Measurements from ENCODE around the gene SMG7.

DNA sequence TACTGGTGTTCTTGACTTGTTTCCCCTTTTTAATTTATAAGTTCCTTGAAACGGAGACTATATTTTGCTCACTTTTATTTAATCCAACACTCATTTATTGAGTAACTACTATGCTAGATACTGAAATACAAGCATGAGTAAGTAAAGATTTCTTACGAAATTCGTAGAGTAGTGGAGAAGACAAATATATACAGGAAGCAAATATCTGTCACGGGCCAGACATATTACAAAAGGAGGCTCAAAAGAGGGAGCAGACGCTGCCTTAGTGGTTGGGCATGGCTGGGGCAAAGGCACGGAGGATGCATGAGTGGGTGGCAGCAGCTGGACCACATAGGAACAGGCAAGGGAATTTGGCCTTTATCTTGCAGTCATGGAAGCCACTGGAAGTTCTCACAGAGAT lies 111.2 kb downstream of the SMG7 start:
- TF ChIP-seq, protein P1, sequence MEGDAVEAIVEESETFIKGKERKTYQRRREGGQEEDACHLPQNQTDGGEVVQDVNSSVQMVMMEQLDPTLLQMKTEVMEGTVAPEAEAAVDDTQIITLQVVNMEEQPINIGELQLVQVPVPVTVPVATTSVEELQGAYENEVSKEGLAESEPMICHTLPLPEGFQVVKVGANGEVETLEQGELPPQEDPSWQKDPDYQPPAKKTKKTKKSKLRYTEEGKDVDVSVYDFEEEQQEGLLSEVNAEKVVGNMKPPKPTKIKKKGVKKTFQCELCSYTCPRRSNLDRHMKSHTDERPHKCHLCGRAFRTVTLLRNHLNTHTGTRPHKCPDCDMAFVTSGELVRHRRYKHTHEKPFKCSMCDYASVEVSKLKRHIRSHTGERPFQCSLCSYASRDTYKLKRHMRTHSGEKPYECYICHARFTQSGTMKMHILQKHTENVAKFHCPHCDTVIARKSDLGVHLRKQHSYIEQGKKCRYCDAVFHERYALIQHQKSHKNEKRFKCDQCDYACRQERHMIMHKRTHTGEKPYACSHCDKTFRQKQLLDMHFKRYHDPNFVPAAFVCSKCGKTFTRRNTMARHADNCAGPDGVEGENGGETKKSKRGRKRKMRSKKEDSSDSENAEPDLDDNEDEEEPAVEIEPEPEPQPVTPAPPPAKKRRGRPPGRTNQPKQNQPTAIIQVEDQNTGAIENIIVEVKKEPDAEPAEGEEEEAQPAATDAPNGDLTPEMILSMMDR (IDR thresholded peaks at IDR 0.05): no peak
- no peak for TF ChIP-seq POLR2A (IDR thresholded peaks at IDR 0.05)
